ENCODE measurements around the gene KCTD13.

GRCh38 chr16:29904947-29905346 lies 21.1 kb downstream of the KCTD13 start:
- TF ChIP-seq CTCF (tag by site-specific recombination; IDR thresholded peaks at IDR 0.05) (no peak), ZNF571 (tag by site-specific recombination; IDR thresholded peaks at IDR 0.05) (no peak), ZNF138 (tag by site-specific recombination; IDR thresholded peaks at IDR 0.05; ENCODE audit: borderline replicate concordance) (no peak), REST (tag by site-specific recombination; IDR thresholded peaks at IDR 0.05) (no peak), MEIS1 (CRISPR knock-in tag; IDR thresholded peaks at IDR 0.05; ENCODE audit: borderline replicate concordance) (no peak)
- TF ChIP-seq, protein P1, sequence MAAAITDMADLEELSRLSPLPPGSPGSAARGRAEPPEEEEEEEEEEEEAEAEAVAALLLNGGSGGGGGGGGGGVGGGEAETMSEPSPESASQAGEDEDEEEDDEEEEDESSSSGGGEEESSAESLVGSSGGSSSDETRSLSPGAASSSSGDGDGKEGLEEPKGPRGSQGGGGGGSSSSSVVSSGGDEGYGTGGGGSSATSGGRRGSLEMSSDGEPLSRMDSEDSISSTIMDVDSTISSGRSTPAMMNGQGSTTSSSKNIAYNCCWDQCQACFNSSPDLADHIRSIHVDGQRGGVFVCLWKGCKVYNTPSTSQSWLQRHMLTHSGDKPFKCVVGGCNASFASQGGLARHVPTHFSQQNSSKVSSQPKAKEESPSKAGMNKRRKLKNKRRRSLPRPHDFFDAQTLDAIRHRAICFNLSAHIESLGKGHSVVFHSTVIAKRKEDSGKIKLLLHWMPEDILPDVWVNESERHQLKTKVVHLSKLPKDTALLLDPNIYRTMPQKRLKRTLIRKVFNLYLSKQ (tag by site-specific recombination; IDR thresholded peaks at IDR 0.05; ENCODE audit: borderline replicate concordance), result no peak
- TF ChIP-seq, protein P2, sequence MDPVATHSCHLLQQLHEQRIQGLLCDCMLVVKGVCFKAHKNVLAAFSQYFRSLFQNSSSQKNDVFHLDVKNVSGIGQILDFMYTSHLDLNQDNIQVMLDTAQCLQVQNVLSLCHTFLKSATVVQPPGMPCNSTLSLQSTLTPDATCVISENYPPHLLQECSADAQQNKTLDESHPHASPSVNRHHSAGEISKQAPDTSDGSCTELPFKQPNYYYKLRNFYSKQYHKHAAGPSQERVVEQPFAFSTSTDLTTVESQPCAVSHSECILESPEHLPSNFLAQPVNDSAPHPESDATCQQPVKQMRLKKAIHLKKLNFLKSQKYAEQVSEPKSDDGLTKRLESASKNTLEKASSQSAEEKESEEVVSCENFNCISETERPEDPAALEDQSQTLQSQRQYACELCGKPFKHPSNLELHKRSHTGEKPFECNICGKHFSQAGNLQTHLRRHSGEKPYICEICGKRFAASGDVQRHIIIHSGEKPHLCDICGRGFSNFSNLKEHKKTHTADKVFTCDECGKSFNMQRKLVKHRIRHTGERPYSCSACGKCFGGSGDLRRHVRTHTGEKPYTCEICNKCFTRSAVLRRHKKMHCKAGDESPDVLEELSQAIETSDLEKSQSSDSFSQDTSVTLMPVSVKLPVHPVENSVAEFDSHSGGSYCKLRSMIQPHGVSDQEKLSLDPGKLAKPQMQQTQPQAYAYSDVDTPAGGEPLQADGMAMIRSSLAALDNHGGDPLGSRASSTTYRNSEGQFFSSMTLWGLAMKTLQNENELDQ (tag by site-specific recombination; IDR thresholded peaks at IDR 0.05; ENCODE audit: low read depth), result no peak
- TF ChIP-seq, protein P3, sequence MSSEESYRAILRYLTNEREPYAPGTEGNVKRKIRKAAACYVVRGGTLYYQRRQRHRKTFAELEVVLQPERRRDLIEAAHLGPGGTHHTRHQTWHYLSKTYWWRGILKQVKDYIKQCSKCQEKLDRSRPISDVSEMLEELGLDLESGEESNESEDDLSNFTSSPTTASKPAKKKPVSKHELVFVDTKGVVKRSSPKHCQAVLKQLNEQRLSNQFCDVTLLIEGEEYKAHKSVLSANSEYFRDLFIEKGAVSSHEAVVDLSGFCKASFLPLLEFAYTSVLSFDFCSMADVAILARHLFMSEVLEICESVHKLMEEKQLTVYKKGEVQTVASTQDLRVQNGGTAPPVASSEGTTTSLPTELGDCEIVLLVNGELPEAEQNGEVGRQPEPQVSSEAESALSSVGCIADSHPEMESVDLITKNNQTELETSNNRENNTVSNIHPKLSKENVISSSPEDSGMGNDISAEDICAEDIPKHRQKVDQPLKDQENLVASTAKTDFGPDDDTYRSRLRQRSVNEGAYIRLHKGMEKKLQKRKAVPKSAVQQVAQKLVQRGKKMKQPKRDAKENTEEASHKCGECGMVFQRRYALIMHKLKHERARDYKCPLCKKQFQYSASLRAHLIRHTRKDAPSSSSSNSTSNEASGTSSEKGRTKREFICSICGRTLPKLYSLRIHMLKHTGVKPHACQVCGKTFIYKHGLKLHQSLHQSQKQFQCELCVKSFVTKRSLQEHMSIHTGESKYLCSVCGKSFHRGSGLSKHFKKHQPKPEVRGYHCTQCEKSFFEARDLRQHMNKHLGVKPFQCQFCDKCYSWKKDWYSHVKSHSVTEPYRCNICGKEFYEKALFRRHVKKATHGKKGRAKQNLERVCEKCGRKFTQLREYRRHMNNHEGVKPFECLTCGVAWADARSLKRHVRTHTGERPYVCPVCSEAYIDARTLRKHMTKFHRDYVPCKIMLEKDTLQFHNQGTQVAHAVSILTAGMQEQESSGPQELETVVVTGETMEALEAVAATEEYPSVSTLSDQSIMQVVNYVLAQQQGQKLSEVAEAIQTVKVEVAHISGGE (tag by site-specific recombination; conservative IDR thresholded peaks at IDR 0.05; ENCODE audit: low read depth), result no peak
